ENCODE data around the gene CYP2D6.
"Not testable (repeated sequence)": the region's sequence is repeated elsewhere in the genome, so short reads cannot be mapped to it uniquely, and the experiment has no call there.

Gene CYP2D6

GRCh38 chr22:42108848-42109247 lies 21.8 kb downstream of the CYP2D6 start:
- no peaks in the 10 kb centered on the region for H3K36me3 ChIP-seq (ENCODE audit: control insufficient read depth, insufficient read depth, low read length)
- no peak overlapping the region for H3K9ac ChIP-seq (ENCODE audit: low read depth, low read length)
- H3K27ac ChIP-seq (ENCODE audit: low read depth, low read length) = no peak overlapping the region
- no peaks in the 10 kb centered on the region; the same call in 1 of the 2 replicates for H3K4me1 ChIP-seq (ENCODE audit: control insufficient read depth, insufficient read depth, low read length)
- peaks cover 11% of the 10 kb centered on the region; the same call in 1 of the 2 replicates for H3K9me3 ChIP-seq (ENCODE audit: control insufficient read depth, insufficient read depth, low read length)
- H3K27me3 ChIP-seq (ENCODE audit: control insufficient read depth, insufficient read depth, low read length) = no peaks in the 10 kb centered on the region; the same call in 1 of the 2 replicates
- no peak overlapping the region for H3K4me3 ChIP-seq (ENCODE audit: low read depth, low read length)

GRCh38 chr22:42104332-42104860 lies 26.2 kb downstream of the CYP2D6 start:
- H3K4me1 ChIP-seq (ENCODE audit: control insufficient read depth, insufficient read depth, low read length); H3K36me3 ChIP-seq (ENCODE audit: control insufficient read depth, insufficient read depth, low read length); H3K27ac ChIP-seq (ENCODE audit: low read depth, low read length); H3K27me3 ChIP-seq (ENCODE audit: control insufficient read depth, insufficient read depth, low read length); H3K9ac ChIP-seq (ENCODE audit: low read depth, low read length); H3K4me3 ChIP-seq (ENCODE audit: low read depth, low read length): not testable (repeated sequence)
- peaks cover 14% of the 10 kb centered on the region for H3K9me3 ChIP-seq (ENCODE audit: control insufficient read depth, insufficient read depth, low read length)

GRCh38 chr22:42101199-42101598 lies 29.4 kb downstream of the CYP2D6 start:
- Histone ChIP-seq H3K36me3 (ENCODE audit: control insufficient read depth, insufficient read depth, low read length) (no peaks in the 10 kb centered on the region), H3K27ac (ENCODE audit: low read depth, low read length) (no peak overlapping the region), H3K27me3 (ENCODE audit: control insufficient read depth, insufficient read depth, low read length) (no peaks in the 10 kb centered on the region), H3K4me3 (ENCODE audit: low read depth, low read length) (no peak overlapping the region), H3K4me1 (ENCODE audit: control insufficient read depth, insufficient read depth, low read length) (no peaks in the 10 kb centered on the region), H3K9ac (ENCODE audit: low read depth, low read length) (no peak overlapping the region), H3K9me3 (ENCODE audit: control insufficient read depth, insufficient read depth, low read length) (peaks cover 14% of the 10 kb centered on the region)

- H3K4me3 ChIP-seq (ENCODE audit: low read depth, low read length) = peak overlapping the region; percentile 82
- H3K27ac ChIP-seq (ENCODE audit: low read depth, low read length) = peak overlapping the region; percentile 77
- no peaks in the 10 kb centered on the region for H3K27me3 ChIP-seq (ENCODE audit: control insufficient read depth, insufficient read depth, low read length)
- H3K9ac ChIP-seq (ENCODE audit: low read depth, low read length) = no peak overlapping the region
- H3K36me3 ChIP-seq (ENCODE audit: control insufficient read depth, insufficient read depth, low read length) = peaks cover 14% of the 10 kb centered on the region
- no peaks in the 10 kb centered on the region for H3K4me1 ChIP-seq (ENCODE audit: control insufficient read depth, insufficient read depth, low read length)
- H3K9me3 ChIP-seq (ENCODE audit: control insufficient read depth, insufficient read depth, low read length) = no peaks in the 10 kb centered on the region
Measured at GRCh38 chr22:42091455-42091782, 39.2 kb downstream of the CYP2D6 start.

GRCh38 chr22:42090596-42091454 lies 39.8 kb downstream of the CYP2D6 start, which contains the start of gene NDUFA6:
Gene NDUFA6 (minus strand): TSS chr22:42090772. CDS start chr22:42090744, 28 bp downstream.
- H3K27ac ChIP-seq (ENCODE audit: low read depth, low read length) = peak within 1 kb of the TSS; percentile 99
- H3K9ac ChIP-seq (ENCODE audit: low read depth, low read length) = peak within 1 kb of the TSS; percentile 92
- peaks cover 20% of the 10 kb centered on the region for H3K36me3 ChIP-seq (ENCODE audit: control insufficient read depth, insufficient read depth, low read length)
- H3K9me3 ChIP-seq (ENCODE audit: control insufficient read depth, insufficient read depth, low read length) = no peaks in the 10 kb centered on the region
- H3K4me1 ChIP-seq (ENCODE audit: control insufficient read depth, insufficient read depth, low read length) = no peaks in the 10 kb centered on the region
- no peaks in the 10 kb centered on the region for H3K27me3 ChIP-seq (ENCODE audit: control insufficient read depth, insufficient read depth, low read length)
- peak within 1 kb of the TSS; percentile 82 for H3K4me3 ChIP-seq (ENCODE audit: low read depth, low read length)

- Histone ChIP-seq H3K4me3 (ENCODE audit: low read depth, low read length) (no peak overlapping the region), H3K27ac (ENCODE audit: low read depth, low read length) (no peak overlapping the region), H3K36me3 (ENCODE audit: control insufficient read depth, insufficient read depth, low read length) (peaks cover 55% of the 10 kb centered on the region), H3K27me3 (ENCODE audit: control insufficient read depth, insufficient read depth, low read length) (no peaks in the 10 kb centered on the region), H3K9me3 (ENCODE audit: control insufficient read depth, insufficient read depth, low read length) (no peaks in the 10 kb centered on the region), H3K4me1 (ENCODE audit: control insufficient read depth, insufficient read depth, low read length) (no peaks in the 10 kb centered on the region), H3K9ac (ENCODE audit: low read depth, low read length) (no peak overlapping the region)
Measured at GRCh38 chr22:42086051-42086450, 44.6 kb downstream of the CYP2D6 start.

- Histone ChIP-seq H3K27ac (ENCODE audit: low read depth, low read length) (no peak overlapping the region), H3K4me3 (ENCODE audit: low read depth, low read length) (no peak overlapping the region), H3K9me3 (ENCODE audit: control insufficient read depth, insufficient read depth, low read length) (no peaks in the 10 kb centered on the region), H3K27me3 (ENCODE audit: control insufficient read depth, insufficient read depth, low read length) (no peaks in the 10 kb centered on the region), H3K9ac (ENCODE audit: low read depth, low read length) (no peak overlapping the region), H3K36me3 (ENCODE audit: control insufficient read depth, insufficient read depth, low read length) (peaks cover 55% of the 10 kb centered on the region), H3K4me1 (ENCODE audit: control insufficient read depth, insufficient read depth, low read length) (0 out of 2 replicates have a peak, but pooled peaks cover 3% of the 10 kb centered on the region)
Measured at GRCh38 chr22:42084874-42085273, 45.7 kb downstream of the CYP2D6 start.

- no peaks in the 10 kb centered on the region for H3K9me3 ChIP-seq (ENCODE audit: control insufficient read depth, insufficient read depth, low read length)
- no peak overlapping the region for H3K4me3 ChIP-seq (ENCODE audit: low read depth, low read length)
- H3K9ac ChIP-seq (ENCODE audit: low read depth, low read length) = no peak overlapping the region
- peaks cover 49% of the 10 kb centered on the region for H3K36me3 ChIP-seq (ENCODE audit: control insufficient read depth, insufficient read depth, low read length)
- H3K4me1 ChIP-seq (ENCODE audit: control insufficient read depth, insufficient read depth, low read length) = peaks cover 7% of the 10 kb centered on the region; the same call in 1 of the 2 replicates
- no peak overlapping the region for H3K27ac ChIP-seq (ENCODE audit: low read depth, low read length)
- no peaks in the 10 kb centered on the region for H3K27me3 ChIP-seq (ENCODE audit: control insufficient read depth, insufficient read depth, low read length)
Measured at GRCh38 chr22:42083119-42083518, 47.5 kb downstream of the CYP2D6 start.

GRCh38 chr22:42080287-42080686 lies 50.3 kb downstream of the CYP2D6 start:
- Histone ChIP-seq H3K4me1 (ENCODE audit: control insufficient read depth, insufficient read depth, low read length) (peaks cover 7% of the 10 kb centered on the region; the same call in 1 of the 2 replicates), H3K27ac (ENCODE audit: low read depth, low read length) (no peak overlapping the region), H3K9ac (ENCODE audit: low read depth, low read length) (no peak overlapping the region), H3K4me3 (ENCODE audit: low read depth, low read length) (peak overlapping the region; percentile 84), H3K36me3 (ENCODE audit: control insufficient read depth, insufficient read depth, low read length) (peaks cover 34% of the 10 kb centered on the region), H3K9me3 (ENCODE audit: control insufficient read depth, insufficient read depth, low read length) (no peaks in the 10 kb centered on the region), H3K27me3 (ENCODE audit: control insufficient read depth, insufficient read depth, low read length) (no peaks in the 10 kb centered on the region)

- peak within 1 kb of the TSS; percentile 90 for H3K9ac ChIP-seq (ENCODE audit: low read depth, low read length)
- H3K4me1 ChIP-seq (ENCODE audit: control insufficient read depth, insufficient read depth, low read length) = peaks cover 7% of the 10 kb centered on the region; the same call in 1 of the 2 replicates
- peaks cover 27% of the 10 kb centered on the region for H3K36me3 ChIP-seq (ENCODE audit: control insufficient read depth, insufficient read depth, low read length)
- no peaks in the 10 kb centered on the region for H3K27me3 ChIP-seq (ENCODE audit: control insufficient read depth, insufficient read depth, low read length)
- H3K4me3 ChIP-seq (ENCODE audit: low read depth, low read length) = peak within 1 kb of the TSS; percentile 84
- peak within 1 kb of the TSS; percentile 91 for H3K27ac ChIP-seq (ENCODE audit: low read depth, low read length)
- no peaks in the 10 kb centered on the region for H3K9me3 ChIP-seq (ENCODE audit: control insufficient read depth, insufficient read depth, low read length)
Measured at GRCh38 chr22:42079319-42080251, 51.0 kb downstream of the CYP2D6 start, which contains the start of gene SMDT1. Gene SMDT1 (plus strand): TSS chr22:42079700. CDS start chr22:42079769, 69 bp downstream.
